Measurements from ENCODE around the gene NUDC.

Gene NUDC

GRCh38 chr1:26936823-26937222, 15.3 kb downstream of the NUDC start:
- TF ChIP-seq, protein P1, sequence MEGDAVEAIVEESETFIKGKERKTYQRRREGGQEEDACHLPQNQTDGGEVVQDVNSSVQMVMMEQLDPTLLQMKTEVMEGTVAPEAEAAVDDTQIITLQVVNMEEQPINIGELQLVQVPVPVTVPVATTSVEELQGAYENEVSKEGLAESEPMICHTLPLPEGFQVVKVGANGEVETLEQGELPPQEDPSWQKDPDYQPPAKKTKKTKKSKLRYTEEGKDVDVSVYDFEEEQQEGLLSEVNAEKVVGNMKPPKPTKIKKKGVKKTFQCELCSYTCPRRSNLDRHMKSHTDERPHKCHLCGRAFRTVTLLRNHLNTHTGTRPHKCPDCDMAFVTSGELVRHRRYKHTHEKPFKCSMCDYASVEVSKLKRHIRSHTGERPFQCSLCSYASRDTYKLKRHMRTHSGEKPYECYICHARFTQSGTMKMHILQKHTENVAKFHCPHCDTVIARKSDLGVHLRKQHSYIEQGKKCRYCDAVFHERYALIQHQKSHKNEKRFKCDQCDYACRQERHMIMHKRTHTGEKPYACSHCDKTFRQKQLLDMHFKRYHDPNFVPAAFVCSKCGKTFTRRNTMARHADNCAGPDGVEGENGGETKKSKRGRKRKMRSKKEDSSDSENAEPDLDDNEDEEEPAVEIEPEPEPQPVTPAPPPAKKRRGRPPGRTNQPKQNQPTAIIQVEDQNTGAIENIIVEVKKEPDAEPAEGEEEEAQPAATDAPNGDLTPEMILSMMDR (IDR thresholded peaks at IDR 0.05; ENCODE audit: control extremely low read depth, extremely low read depth, low read depth, missing control alignments), result no peak
- CTCF ChIA-PET, result interaction anchor here (1.1 to 1.3 kb wide), 3 partner anchors 10 to 61 kb away, joined by 3 to 5 read pairs (median 4); no protein-coding TSS in a partner anchor
- DNase-seq (ENCODE audit: extremely low spot score), result no peak
- POLR2A ChIA-PET, result no interaction called here

DNA sequence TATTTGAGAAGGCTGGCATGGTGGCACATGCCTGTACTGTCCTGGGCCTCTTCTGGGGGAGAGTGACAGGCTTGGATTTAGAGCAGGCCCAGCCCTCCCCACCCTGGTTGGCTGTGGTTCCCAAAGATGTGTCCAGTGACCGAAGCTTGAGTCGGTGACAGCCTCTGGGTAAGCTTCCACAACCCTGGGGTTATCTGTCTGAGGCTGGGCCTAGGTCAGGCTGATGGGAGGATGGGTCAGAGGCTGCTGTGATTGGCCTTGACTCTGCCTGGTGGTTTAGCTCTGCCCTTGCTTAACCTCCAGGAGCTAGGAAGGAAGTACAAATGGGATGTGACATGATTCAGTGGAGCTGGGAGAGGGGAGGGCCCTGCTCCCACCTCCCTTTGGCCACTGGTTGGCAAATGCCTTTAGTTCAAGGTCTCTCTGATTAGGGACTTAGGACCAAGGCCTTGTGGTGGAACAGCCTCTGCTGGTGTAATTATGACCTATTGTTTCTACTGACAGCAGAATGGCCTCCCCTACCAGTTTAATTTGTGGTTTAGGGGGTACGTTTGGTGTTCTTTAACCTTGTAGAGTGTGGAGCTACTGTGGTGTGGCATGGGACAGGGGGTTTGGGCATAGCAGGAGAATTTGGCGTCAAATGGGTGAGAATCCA, 16.6 kb downstream of the NUDC start:
- CTCF ChIA-PET, result interaction anchor here (1.3 kb wide), 2 partner anchors 11 to 60 kb away, joined by 4 to 5 read pairs; no protein-coding TSS in a partner anchor

DNA sequence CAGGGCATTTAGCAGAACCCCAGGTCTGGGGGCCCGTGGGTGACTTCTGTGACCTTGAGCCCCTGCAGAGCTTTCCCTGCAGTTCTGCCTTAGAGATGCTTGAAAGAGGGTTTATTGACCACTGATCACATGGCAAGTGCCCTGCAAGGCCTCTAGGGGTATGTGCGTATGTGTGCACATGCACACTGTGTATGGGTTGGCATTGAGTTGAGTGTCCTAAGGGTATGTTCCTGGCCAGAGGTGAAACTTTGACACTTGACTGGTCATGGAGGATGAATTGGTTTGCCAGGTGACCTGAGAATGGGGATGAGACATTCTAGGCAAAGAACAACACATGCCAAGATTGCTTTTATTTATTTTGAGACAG, 17.1 kb downstream of the NUDC start:
- DNase-seq (ENCODE audit: extremely low spot score), result no peak
- POLR2A ChIA-PET, result no interaction called here
- CTCF ChIA-PET, result no interaction called here
- TF ChIP-seq, protein P1 (IDR thresholded peaks at IDR 0.05; ENCODE audit: control extremely low read depth, extremely low read depth, low read depth, missing control alignments), result no peak

More for the DNA sequence above, 16.6 kb downstream of the NUDC start:
- no peak for DNase-seq (ENCODE audit: extremely low spot score)
- TF ChIP-seq, protein P1 (IDR thresholded peaks at IDR 0.05; ENCODE audit: control extremely low read depth, extremely low read depth, low read depth, missing control alignments), result no peak
- POLR2A ChIA-PET, result no interaction called here

GRCh38 chr1:26941311-26941710, 19.8 kb downstream of the NUDC start:
- ChIA-PET POLR2A (no interaction called here), CTCF (interaction anchor here (1.3 to 2.6 kb wide), 2 partner anchors 13 to 56 kb away, joined by 4 to 9 read pairs; no protein-coding TSS in a partner anchor)
- no peak for DNase-seq (ENCODE audit: extremely low spot score)

GRCh38 chr1:26942656-26943055, 21.1 kb downstream of the NUDC start:
- no peak for DNase-seq (ENCODE audit: extremely low spot score)
- POLR2A ChIA-PET, result no interaction called here
- TF ChIP-seq, protein P1 (IDR thresholded peaks at IDR 0.05; ENCODE audit: control extremely low read depth, extremely low read depth, low read depth, missing control alignments), result no peak
- CTCF ChIA-PET, result interaction anchor here (1.2 to 2.6 kb wide), 4 partner anchors 14 to 103 kb away, joined by 3 to 9 read pairs (median 4); no protein-coding TSS in a partner anchor

More at GRCh38 chr1:26941311-26941710, 19.8 kb downstream of the NUDC start:
- TF ChIP-seq, protein P1 (IDR thresholded peaks at IDR 0.05; ENCODE audit: control extremely low read depth, extremely low read depth, low read depth, missing control alignments), result no peak

- CTCF ChIA-PET, result no interaction called here
- POLR2A ChIA-PET, result no interaction called here
- no peak for DNase-seq (ENCODE audit: extremely low spot score)
- TF ChIP-seq, protein P1 (IDR thresholded peaks at IDR 0.05; ENCODE audit: control extremely low read depth, extremely low read depth, low read depth, missing control alignments), result no peak
These were observed 23.6 kb downstream of the NUDC start for GRCh38 chr1:26945138-26945537.

All from GM10248 (cell line).